Left ventricle myocardium inferior (tissue), 1 donor: ENCODE data around the gene SNX32. TPM values are rescaled to one million over a fixed set of nuclear protein-coding genes. Genes with fewer than 3 reads are reported as not detected.

Experiments used
- DNase-seq: peaks from one replicate; pipeline ENCODE4 v3.0.0-alpha.2; 2020
- H3K27ac ChIP-seq: fragments of 200-600 bp; replicated peaks from 2 replicates; pipeline ENCODE4 v1.8.0; 2021
- H3K27me3 ChIP-seq: fragments of 200-600 bp; 2 replicates; pipeline ENCODE4 v1.8.0; 2021; ENCODE audit warnings: low read depth
- H3K36me3 ChIP-seq: fragments of 200-600 bp; 2 replicates; pipeline ENCODE4 v1.8.0; 2021
- H3K4me1 ChIP-seq: fragments of 200-600 bp; 2 replicates; pipeline ENCODE4 v1.8.0; 2021
- H3K4me3 ChIP-seq: fragments of 200-600 bp; 2 replicates; pipeline ENCODE4 v1.8.0; 2021; ENCODE audit warnings: mild to moderate bottlenecking, moderate library complexity
- H3K9me3 ChIP-seq: fragments of 200-600 bp; replicated peaks from 2 replicates; pipeline ENCODE4 v1.8.0; 2021
- CTCF ChIP-seq: fragments of 200-600 bp; IDR thresholded peaks from 2 replicates; pipeline ENCODE4 v1.8.0; 2021; ENCODE audit warnings: antibody characterized with exemption, mild to moderate bottlenecking, borderline replicate concordance
- intact Hi-C: fragments of 100-400 bp; cut with micrococcal nuclease; formaldehyde crosslinking; loops from one replicate; pipeline ENCODE4 v1.11.0; 2022
- total RNA-seq: library from RNA; stranded (reverse); fragmentation: NEBNext Ultra II Directional; extraction: Animal tissue kit (Norgen Biotek cat#: 25700); gene quantifications from one replicate; pipeline ENCODE4 v1.2.1, GENCODE V29; 2021
- donor health status: DM: no; HTN: yes; CAD: no; lungs with severe emphysema.

SNX32 gene
- total RNA-seq, 1 donor from 2014 or later: not detected

- no peak overlapping the region for H3K4me3 ChIP-seq
- TF ChIP-seq CTCF: no peak
- no peaks in the 10 kb centered on the region for H3K27me3 ChIP-seq
- peaks cover 58% of the 10 kb centered on the region for H3K4me1 ChIP-seq
- intact Hi-C loops: no loop called here
- DNase-seq: no peak
- no peak overlapping the region for H3K27ac ChIP-seq
- H3K36me3 ChIP-seq: peaks cover 60% of the 10 kb centered on the region
- peaks cover 9% of the 10 kb centered on the region for H3K9me3 ChIP-seq
Observed at GRCh38 chr11:65854852-65855837, 21.4 kb downstream of the SNX32 start.

- H3K27me3 ChIP-seq: no peaks in the 10 kb centered on the region
- no peak for TF ChIP-seq CTCF
- H3K27ac ChIP-seq: peak overlapping the region; percentile 97
- DNase-seq: no peak
- H3K9me3 ChIP-seq: peaks cover 7% of the 10 kb centered on the region
- H3K36me3 ChIP-seq: peaks cover 54% of the 10 kb centered on the region
- H3K4me1 ChIP-seq: peaks cover 65% of the 10 kb centered on the region
- intact Hi-C loops: no loop called here
- H3K4me3 ChIP-seq: peak overlapping the region; percentile 80
Observed at GRCh38 chr11:65855927-65856363, 22.2 kb downstream of the SNX32 start.

GRCh38 chr11:65856689-65857499 is 23.1 kb downstream of the SNX32 start:
- DNase-seq: peak; percentile 86
- TF ChIP-seq CTCF: no peak
- Histone ChIP-seq H3K9me3 (no peaks in the 10 kb centered on the region), H3K27ac (peak overlapping the region; percentile 97), H3K36me3 (peaks cover 51% of the 10 kb centered on the region), H3K4me3 (peak overlapping the region; percentile 80), H3K4me1 (peaks cover 74% of the 10 kb centered on the region), H3K27me3 (no peaks in the 10 kb centered on the region)
- intact Hi-C loops: no loop called here

GRCh38 chr11:65857500-65857852 is 23.7 kb downstream of the SNX32 start:
- peaks cover 80% of the 10 kb centered on the region for H3K4me1 ChIP-seq
- DNase-seq: peak; percentile 56
- H3K27ac ChIP-seq: peak overlapping the region; percentile 97
- no peaks in the 10 kb centered on the region for H3K9me3 ChIP-seq
- peaks cover 51% of the 10 kb centered on the region for H3K36me3 ChIP-seq
- no peaks in the 10 kb centered on the region for H3K27me3 ChIP-seq
- no peak for TF ChIP-seq CTCF
- H3K4me3 ChIP-seq: peak overlapping the region; percentile 80
- intact Hi-C loops: no loop called here

- Histone ChIP-seq H3K36me3 (peaks cover 51% of the 10 kb centered on the region), H3K4me3 (peak within 1 kb of the TSS; percentile 80), H3K27me3 (no peaks in the 10 kb centered on the region), H3K4me1 (peaks cover 85% of the 10 kb centered on the region), H3K9me3 (no peaks in the 10 kb centered on the region), H3K27ac (peak within 1 kb of the TSS; percentile 97)
- no peak for TF ChIP-seq CTCF
- intact Hi-C loops: no loop called here
- DNase-seq: peak; percentile 99
Observed at GRCh38 chr11:65857853-65858680, 24.3 kb downstream of the SNX32 start, which contains the start of gene CFL1. Gene CFL1, minus strand, starts transcription at chr11:65858180. Its CDS starts 81 bp downstream, at chr11:65858099.
